ENCODE data around the gene ANAPC13.

DNA sequence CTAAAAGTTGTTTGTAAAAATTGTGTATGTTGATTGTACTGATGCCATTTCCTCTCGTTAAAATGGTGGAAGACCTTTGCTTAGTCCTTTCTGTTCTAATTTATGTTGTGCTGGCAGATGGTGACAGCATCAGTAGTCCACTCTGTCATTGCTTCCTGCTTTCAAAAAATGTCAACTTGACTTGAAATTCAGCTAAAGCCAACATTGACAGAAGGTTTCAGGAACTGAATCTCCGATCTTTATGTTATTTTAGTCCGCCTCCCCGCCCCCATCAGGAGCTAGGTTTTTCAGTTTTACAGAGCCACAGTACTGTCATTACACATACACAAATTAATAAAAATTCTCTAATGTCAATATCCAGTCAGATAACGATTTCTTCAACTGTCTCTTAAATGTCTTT is 1.6 kb upstream of the ANAPC13 start:
- no peak for TF ChIP-seq IKZF3 (tag by site-specific recombination; IDR thresholded peaks at IDR 0.05)
- no peak for TF ChIP-seq CTCF (tag by site-specific recombination; IDR thresholded peaks at IDR 0.05)
- TF ChIP-seq, protein P1, sequence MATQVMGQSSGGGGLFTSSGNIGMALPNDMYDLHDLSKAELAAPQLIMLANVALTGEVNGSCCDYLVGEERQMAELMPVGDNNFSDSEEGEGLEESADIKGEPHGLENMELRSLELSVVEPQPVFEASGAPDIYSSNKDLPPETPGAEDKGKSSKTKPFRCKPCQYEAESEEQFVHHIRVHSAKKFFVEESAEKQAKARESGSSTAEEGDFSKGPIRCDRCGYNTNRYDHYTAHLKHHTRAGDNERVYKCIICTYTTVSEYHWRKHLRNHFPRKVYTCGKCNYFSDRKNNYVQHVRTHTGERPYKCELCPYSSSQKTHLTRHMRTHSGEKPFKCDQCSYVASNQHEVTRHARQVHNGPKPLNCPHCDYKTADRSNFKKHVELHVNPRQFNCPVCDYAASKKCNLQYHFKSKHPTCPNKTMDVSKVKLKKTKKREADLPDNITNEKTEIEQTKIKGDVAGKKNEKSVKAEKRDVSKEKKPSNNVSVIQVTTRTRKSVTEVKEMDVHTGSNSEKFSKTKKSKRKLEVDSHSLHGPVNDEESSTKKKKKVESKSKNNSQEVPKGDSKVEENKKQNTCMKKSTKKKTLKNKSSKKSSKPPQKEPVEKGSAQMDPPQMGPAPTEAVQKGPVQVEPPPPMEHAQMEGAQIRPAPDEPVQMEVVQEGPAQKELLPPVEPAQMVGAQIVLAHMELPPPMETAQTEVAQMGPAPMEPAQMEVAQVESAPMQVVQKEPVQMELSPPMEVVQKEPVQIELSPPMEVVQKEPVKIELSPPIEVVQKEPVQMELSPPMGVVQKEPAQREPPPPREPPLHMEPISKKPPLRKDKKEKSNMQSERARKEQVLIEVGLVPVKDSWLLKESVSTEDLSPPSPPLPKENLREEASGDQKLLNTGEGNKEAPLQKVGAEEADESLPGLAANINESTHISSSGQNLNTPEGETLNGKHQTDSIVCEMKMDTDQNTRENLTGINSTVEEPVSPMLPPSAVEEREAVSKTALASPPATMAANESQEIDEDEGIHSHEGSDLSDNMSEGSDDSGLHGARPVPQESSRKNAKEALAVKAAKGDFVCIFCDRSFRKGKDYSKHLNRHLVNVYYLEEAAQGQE (tag by site-specific recombination; IDR thresholded peaks at IDR 0.05), result no peak
- TF ChIP-seq ZNF571 (tag by site-specific recombination; IDR thresholded peaks at IDR 0.05), result no peak
- no peak for TF ChIP-seq ZNF274 (IDR thresholded peaks at IDR 0.05; ENCODE audit: low read length)
- TF ChIP-seq ZNF274 (tag by site-specific recombination; IDR thresholded peaks at IDR 0.05; ENCODE audit: borderline replicate concordance), result no peak
- TF ChIP-seq, protein P2, sequence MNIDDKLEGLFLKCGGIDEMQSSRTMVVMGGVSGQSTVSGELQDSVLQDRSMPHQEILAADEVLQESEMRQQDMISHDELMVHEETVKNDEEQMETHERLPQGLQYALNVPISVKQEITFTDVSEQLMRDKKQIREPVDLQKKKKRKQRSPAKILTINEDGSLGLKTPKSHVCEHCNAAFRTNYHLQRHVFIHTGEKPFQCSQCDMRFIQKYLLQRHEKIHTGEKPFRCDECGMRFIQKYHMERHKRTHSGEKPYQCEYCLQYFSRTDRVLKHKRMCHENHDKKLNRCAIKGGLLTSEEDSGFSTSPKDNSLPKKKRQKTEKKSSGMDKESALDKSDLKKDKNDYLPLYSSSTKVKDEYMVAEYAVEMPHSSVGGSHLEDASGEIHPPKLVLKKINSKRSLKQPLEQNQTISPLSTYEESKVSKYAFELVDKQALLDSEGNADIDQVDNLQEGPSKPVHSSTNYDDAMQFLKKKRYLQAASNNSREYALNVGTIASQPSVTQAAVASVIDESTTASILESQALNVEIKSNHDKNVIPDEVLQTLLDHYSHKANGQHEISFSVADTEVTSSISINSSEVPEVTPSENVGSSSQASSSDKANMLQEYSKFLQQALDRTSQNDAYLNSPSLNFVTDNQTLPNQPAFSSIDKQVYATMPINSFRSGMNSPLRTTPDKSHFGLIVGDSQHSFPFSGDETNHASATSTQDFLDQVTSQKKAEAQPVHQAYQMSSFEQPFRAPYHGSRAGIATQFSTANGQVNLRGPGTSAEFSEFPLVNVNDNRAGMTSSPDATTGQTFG (tag by site-specific recombination; IDR thresholded peaks at IDR 0.05; ENCODE audit: borderline replicate concordance), result no peak
- TF ChIP-seq ZNF138 (tag by site-specific recombination; IDR thresholded peaks at IDR 0.05; ENCODE audit: borderline replicate concordance), result no peak
- no peak for TF ChIP-seq TRIM28 (IDR thresholded peaks at IDR 0.05; ENCODE audit: borderline replicate concordance, low read length)
- TF ChIP-seq YY1 (tag by site-specific recombination; IDR thresholded peaks at IDR 0.05), result no peak
- no peak for TF ChIP-seq KLF16 (tag by site-specific recombination; IDR thresholded peaks at IDR 0.05)

All from HEK293 (cell line).